Measurements from ENCODE around the gene HOXA3. TPM values are rescaled to one million over a fixed set of nuclear protein-coding genes. Genes with fewer than 3 reads are reported as not detected.
A peak's percentile ranks its signal among the peaks of the same experiment; 100 is the strongest.

The HOXA3 gene
- total and polyA plus RNA-seq, 2 of the 13 experiments (the other 11 are each of a cell fraction or from before 2014, with no cell fraction given): 2.9 to 4.6 TPM

GRCh38 chr7:27164045-27164366, 11.6 kb upstream of the HOXA3 start:
- DNase-seq (ENCODE audit: low spot score) (no peak), ATAC-seq (no peak), FAIRE-seq (no peak)
- no TSS peak for BruUV-seq (replicated peaks)
- POLR2A ChIA-PET: no interaction called here
- 45% methylated on average over 12 of the region's 12 CpGs for WGBS (ENCODE audit: low lambda C conversion rate)
- Histone ChIP-seq H3K36me3 (replicated peaks in 1 of 2; ENCODE audit: control insufficient read depth in 1 of 2, insufficient read depth in 2 of 2, low read length in 2 of 2) (no peaks in the 10 kb centered on the region), H2AFZ (ENCODE audit: low read length) (no peak overlapping the region), H3K9me3 (ENCODE audit: low read length) (no peaks in the 10 kb centered on the region), H3K27ac (ENCODE audit: extremely low read length, insufficient read depth, low read length) (no peak overlapping the region), H4K20me1 (ENCODE audit: insufficient read depth, low read length) (no peaks in the 10 kb centered on the region), H3K4me2 (ENCODE audit: low read depth, low read length) (peak overlapping the region; percentile 55; the same call in 1 of the 2 replicates), H3K4me3 (replicated peaks in 1 of 3; ENCODE audit: insufficient read depth in 1 of 3, low read depth in 2 of 3, low read length in 3 of 3) (peak overlapping the region in 1 of 3 experiments; percentile 63; a peak in 3 of 6 replicates), H3K27me3 (ENCODE audit: control insufficient read depth in 1 of 2, insufficient read depth in 2 of 2, low read length in 2 of 2) (peaks cover 2 to 42% of the 10 kb centered on the region in 2 experiments), H3K9ac (ENCODE audit: insufficient read depth, low read depth, low read length) (no peak overlapping the region), H3K4me1 (ENCODE audit: insufficient read depth, low read length) (0 out of 2 replicates have a peak, but pooled peaks cover 4% of the 10 kb centered on the region), H3K79me2 (ENCODE audit: insufficient read depth, low read length) (no peaks in the 10 kb centered on the region)
- in situ Hi-C loops (cut with HindIII; ENCODE audit: extremely low pct_ligation_motif_present, low pct_unique_long_range_greater_than_20kb) (loop anchor here (25.0 kb wide), 1 partner anchor 1077 kb away; no protein-coding TSS in a partner anchor), intact Hi-C loops (cut with micrococcal nuclease; ENCODE audit: unreplicated experiment) (loop anchor here (5.0 kb wide), 1 partner anchor 482 kb away; no protein-coding TSS in a partner anchor)
- no peak for TF ChIP-seq ZNF484 (CRISPR knock-in tag; IDR thresholded peaks at IDR 0.05; ENCODE audit: borderline replicate concordance, low read depth)
- peak; percentile 21; the same call in 1 of the 2 replicates for TF ChIP-seq NFKB2 (CRISPR knock-in tag; IDR thresholded peaks at IDR 0.05; ENCODE audit: borderline replicate concordance)
- TF ChIP-seq DBP (CRISPR knock-in tag; IDR thresholded peaks at IDR 0.05; ENCODE audit: not compliant biosample characterization): no peak
- TF ChIP-seq ZNF879 (CRISPR knock-in tag; IDR thresholded peaks at IDR 0.05): no peak
- TF ChIP-seq ZSCAN9 (CRISPR knock-in tag; IDR thresholded peaks at IDR 0.05; ENCODE audit: borderline replicate concordance): no peak
- CTCF ChIA-PET (ENCODE audit: low intra/inter-chr PET ratio, low total read pairs): no interaction called here

GRCh38 chr7:27163288-27164044, 11.1 kb upstream of the HOXA3 start:
- ChIA-PET POLR2A (no interaction called here), CTCF (ENCODE audit: low intra/inter-chr PET ratio, low total read pairs) (no interaction called here)
- Histone ChIP-seq H3K9me3 (ENCODE audit: low read length) (no peaks in the 10 kb centered on the region), H3K27me3 (ENCODE audit: control insufficient read depth in 1 of 2, insufficient read depth in 2 of 2, low read length in 2 of 2) (peaks cover 2 to 38% of the 10 kb centered on the region in 2 experiments), H3K36me3 (replicated peaks in 1 of 2; ENCODE audit: control insufficient read depth in 1 of 2, insufficient read depth in 2 of 2, low read length in 2 of 2) (no peaks in the 10 kb centered on the region), H4K20me1 (ENCODE audit: insufficient read depth, low read length) (no peaks in the 10 kb centered on the region), H2AFZ (ENCODE audit: low read length) (no peak overlapping the region), H3K4me2 (ENCODE audit: low read depth, low read length) (0 out of 2 replicates have a peak overlapping the region, but pooled peaks have one; percentile 55), H3K4me1 (ENCODE audit: insufficient read depth, low read length) (0 out of 2 replicates have a peak, but pooled peaks cover 4% of the 10 kb centered on the region), H3K4me3 (replicated peaks in 1 of 3; ENCODE audit: insufficient read depth in 1 of 3, low read depth in 2 of 3, low read length in 3 of 3) (no peak overlapping the region), H3K27ac (ENCODE audit: extremely low read length, insufficient read depth, low read length) (no peak overlapping the region), H3K9ac (ENCODE audit: insufficient read depth, low read depth, low read length) (no peak overlapping the region), H3K79me2 (ENCODE audit: insufficient read depth, low read length) (no peaks in the 10 kb centered on the region)
- no peak for TF ChIP-seq HOXA5 (CRISPR knock-in tag; IDR thresholded peaks at IDR 0.05)
- TF ChIP-seq AGO1 (IDR thresholded peaks at IDR 0.05; ENCODE audit: low read depth, low read length, poor library complexity, severe bottlenecking): no peak
- no peak for TF ChIP-seq HBP1 (CRISPR knock-in tag; IDR thresholded peaks at IDR 0.05; ENCODE audit: low read depth)
- TF ChIP-seq TEF (CRISPR knock-in tag; IDR thresholded peaks at IDR 0.05): no peak
- no peak for TF ChIP-seq ZNF343 (CRISPR knock-in tag; IDR thresholded peaks at IDR 0.05)
- TF ChIP-seq FOSL2 (CRISPR knock-in tag; IDR thresholded peaks at IDR 0.05): no peak
- no peak for TF ChIP-seq ARNT (IDR thresholded peaks at IDR 0.05)
- TF ChIP-seq MBNL3 (CRISPR knock-in tag; conservative IDR thresholded peaks at IDR 0.05): no peak
- no peak for TF ChIP-seq GATA4 (IDR thresholded peaks at IDR 0.05; ENCODE audit: borderline replicate concordance, low read depth)
- TF ChIP-seq ZNF296 (CRISPR knock-in tag; conservative IDR thresholded peaks at IDR 0.05): no peak
- TF ChIP-seq NR1H2 (CRISPR knock-in tag; IDR thresholded peaks at IDR 0.05; ENCODE audit: borderline replicate concordance, low read depth): no peak
- 76% methylated on average over 24 of the region's 24 CpGs for WGBS (ENCODE audit: low lambda C conversion rate)
- BruUV-seq (replicated peaks): no TSS peak
- intact Hi-C loops (cut with micrococcal nuclease; ENCODE audit: unreplicated experiment) (loop anchor here (5.0 kb wide), 1 partner anchor 481 kb away; no protein-coding TSS in a partner anchor), in situ Hi-C loops (cut with HindIII; ENCODE audit: extremely low pct_ligation_motif_present, low pct_unique_long_range_greater_than_20kb) (loop anchor here (25.0 kb wide), 1 partner anchor 1076 kb away; no protein-coding TSS in a partner anchor)
- FAIRE-seq (no peak), ATAC-seq (no peak), DNase-seq (ENCODE audit: low spot score) (no peak)

Data from HepG2 (cell line).